GM18951 (cell line): ENCODE measurements around the gene NLRP9.
"Not testable (repeated sequence)": the region's sequence is repeated elsewhere in the genome, so short reads cannot be mapped to it uniquely, and the experiment has no call there.

Source experiments
- POLR2A ChIP-seq: IDR thresholded peaks from 4 replicates; pipeline ENCODE4 v1.6.1; 2011; ENCODE audit warnings: mild to moderate bottlenecking; ENCODE audit not compliant: insufficient read length, insufficient read depth; ENCODE audit errors: extremely low read depth
- in situ Hi-C: fragments of 300-500 bp; cut with MboI; formaldehyde crosslinking; loops from one replicate; pipeline ENCODE4 v1.12.0; 2022; ENCODE audit warnings: low sequenced_read_pairs, mixed read lengths, inconsistent platforms; ENCODE audit not compliant: unreplicated experiment

Gene NLRP9

GRCh38 chr19:55738302-55738701 is at the start of gene NLRP9:
NLRP9 (minus strand) TSS chr19:55738402; CDS start chr19:55738374, 28 bp downstream.
- in situ Hi-C loops: no loop called here
- no peak for TF ChIP-seq POLR2A

- in situ Hi-C loops: no loop called here
- TF ChIP-seq POLR2A: no peak
Observed at GRCh38 chr19:55781112-55781511, 42.9 kb upstream of the NLRP9 start.

- in situ Hi-C loops: no loop called here
- TF ChIP-seq POLR2A: no peak
Observed at GRCh38 chr19:55778331-55778730, 40.1 kb upstream of the NLRP9 start.

GRCh38 chr19:55777528-55777927 is 39.3 kb upstream of the NLRP9 start:
- in situ Hi-C loops: no loop called here
- TF ChIP-seq POLR2A: no peak

- in situ Hi-C loops: not testable (repeated sequence)
Observed at GRCh38 chr19:55769632-55770031, 31.4 kb upstream of the NLRP9 start.

GRCh38 chr19:55768818-55769217 is 30.6 kb upstream of the NLRP9 start, which contains the start of gene RFPL4AL1:
RFPL4AL1 (plus strand) TSS chr19:55769118; CDS start chr19:55771805, 2,687 bp downstream.
- in situ Hi-C loops: not testable (repeated sequence)

- in situ Hi-C loops: no loop called here
- no peak for TF ChIP-seq POLR2A
Observed at GRCh38 chr19:55766466-55766865, 28.3 kb upstream of the NLRP9 start.

GRCh38 chr19:55758797-55759196 is 20.6 kb upstream of the NLRP9 start, which contains the start of gene RFPL4A:
RFPL4A (plus strand) TSS chr19:55759097; CDS start chr19:55761801, 2,704 bp downstream.
- in situ Hi-C loops: not testable (repeated sequence)

- in situ Hi-C loops: not testable (repeated sequence)
Observed at GRCh38 chr19:55756808-55757207, 18.6 kb upstream of the NLRP9 start.

GRCh38 chr19:55753401-55753800 is 15.2 kb upstream of the NLRP9 start:
- in situ Hi-C loops: no loop called here
- TF ChIP-seq POLR2A: no peak

- in situ Hi-C loops: no loop called here
Observed at GRCh38 chr19:55750715-55751114, 12.5 kb upstream of the NLRP9 start.

GRCh38 chr19:55730378-55730777 is 7.8 kb downstream of the NLRP9 start:
- in situ Hi-C loops: not testable (repeated sequence)

More at GRCh38 chr19:55750715-55751114, 12.5 kb upstream of the NLRP9 start:
- no peak for TF ChIP-seq POLR2A

GRCh38 chr19:55723491-55723890 is 14.7 kb downstream of the NLRP9 start:
- in situ Hi-C loops: no loop called here
- no peak for TF ChIP-seq POLR2A

- no peak for TF ChIP-seq POLR2A
- in situ Hi-C loops: no loop called here
Observed at GRCh38 chr19:55720801-55721200, 17.4 kb downstream of the NLRP9 start.

- no peak for TF ChIP-seq POLR2A
- in situ Hi-C loops: no loop called here
Observed at GRCh38 chr19:55720214-55720746, 17.9 kb downstream of the NLRP9 start.

- in situ Hi-C loops: not testable (repeated sequence)
Observed at GRCh38 chr19:55717879-55718711, 20.1 kb downstream of the NLRP9 start.
